ENCODE results near the gene CNGA2.
"Not testable (repeated sequence)": the region's sequence is repeated elsewhere in the genome, so short reads cannot be mapped to it uniquely, and the experiment has no call there.

CNGA2 gene

DNA sequence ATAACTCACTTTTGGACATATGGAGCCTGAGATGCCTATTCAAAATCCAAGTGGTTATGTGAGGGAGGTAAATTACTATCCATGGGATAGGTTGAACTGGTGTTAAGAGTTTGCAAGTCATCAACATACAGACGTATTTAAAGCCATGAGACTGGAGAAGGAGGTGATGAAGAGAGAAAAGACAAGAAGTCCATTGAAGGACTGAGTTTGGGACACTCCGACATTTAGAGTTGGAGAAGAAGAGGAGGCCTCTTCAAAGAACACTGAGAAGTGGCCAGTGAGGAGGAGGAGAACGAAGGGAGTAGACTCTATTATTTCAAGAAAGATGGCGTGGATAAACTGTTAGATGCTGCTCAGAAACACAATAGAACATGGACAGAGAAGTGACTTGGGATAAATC is at the start of gene CNGA2:
CNGA2 (plus strand) TSS at position 301 of the 400 bp plus-strand sequence. CDS start 3,738 bp downstream, outside the sequence.
- DNase-seq = no peak

DNA sequence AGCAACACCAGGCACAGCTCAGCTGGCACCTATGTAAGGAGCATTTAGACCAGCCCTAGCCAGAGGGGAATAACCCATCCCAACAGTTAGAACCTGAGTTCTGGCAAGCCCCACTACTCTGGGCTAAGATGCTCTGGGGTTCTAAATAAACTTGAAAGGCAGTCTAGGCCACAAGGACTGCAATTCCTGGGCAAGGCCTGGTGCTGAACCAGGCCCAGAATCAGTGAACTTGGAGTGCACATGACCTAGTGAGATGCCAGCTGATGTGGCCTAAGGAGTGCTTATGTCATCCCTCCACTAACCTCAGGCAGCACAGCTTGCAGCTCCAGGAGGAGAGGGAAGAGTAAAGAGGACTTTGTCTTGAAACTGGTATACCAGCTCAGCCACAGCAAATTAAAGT is 46.9 kb upstream of the CNGA2 start:
- DNase-seq = no peak

DNA sequence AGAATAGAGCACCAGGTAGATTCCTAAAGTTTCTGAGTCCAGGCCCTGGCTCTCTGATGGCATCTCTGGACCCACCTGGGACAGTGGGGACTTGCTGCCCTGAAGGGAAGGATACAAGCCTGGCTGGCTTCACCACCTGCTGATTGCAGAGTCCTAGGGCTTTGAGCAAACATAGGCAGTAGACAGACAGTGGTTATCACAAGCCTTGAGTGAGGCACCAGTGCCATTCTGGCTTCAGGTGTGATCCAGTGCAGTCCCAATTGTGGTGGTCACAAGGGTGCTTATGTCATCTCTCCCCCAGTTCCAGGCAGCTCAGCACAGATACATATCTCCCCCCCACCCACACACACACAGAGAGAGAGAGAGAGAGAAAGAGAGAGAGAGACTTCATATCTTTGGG is 45.9 kb upstream of the CNGA2 start:
- DNase-seq = no peak

DNA sequence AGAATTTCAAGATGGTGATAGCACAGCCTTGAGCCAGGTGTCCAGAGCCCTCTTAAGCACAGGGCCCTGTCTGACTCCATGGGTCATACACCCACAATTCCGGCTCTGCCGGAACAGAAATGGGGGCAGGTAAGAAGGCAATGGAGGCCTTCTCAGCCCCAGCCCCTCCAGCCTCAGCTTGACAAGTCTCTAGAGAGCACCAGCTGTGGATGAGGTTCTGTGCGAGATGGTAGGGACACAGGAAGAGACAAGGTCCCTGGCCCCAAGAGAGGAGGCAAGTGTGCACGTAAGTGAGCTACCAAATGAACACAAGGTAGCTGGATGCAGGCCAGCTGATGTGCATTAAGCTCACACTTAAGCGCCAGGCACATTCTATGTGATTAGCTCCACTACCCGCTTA is 41.7 kb upstream of the CNGA2 start:
- DNase-seq = no peak

DNA sequence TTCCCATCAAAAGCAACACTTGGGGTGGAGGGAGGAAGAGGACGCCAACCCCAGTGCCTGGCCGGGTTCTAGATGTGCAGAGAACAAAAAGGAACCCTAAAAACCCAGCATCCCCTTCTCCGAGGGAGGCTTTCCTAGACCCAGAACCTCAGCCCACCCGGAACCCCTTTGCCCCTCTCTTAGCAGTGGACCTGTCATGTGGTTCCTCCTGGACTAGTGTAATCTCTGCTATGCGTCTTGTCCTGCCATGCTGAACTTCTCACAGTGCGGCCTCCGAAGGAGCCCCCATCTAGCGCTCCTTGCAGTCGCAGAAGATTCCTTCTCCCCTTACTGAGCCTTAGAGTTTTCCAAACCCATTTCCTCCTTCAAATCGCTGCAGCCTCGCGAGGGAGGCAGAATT is 40.4 kb upstream of the CNGA2 start:
- DNase-seq = no peak

DNA sequence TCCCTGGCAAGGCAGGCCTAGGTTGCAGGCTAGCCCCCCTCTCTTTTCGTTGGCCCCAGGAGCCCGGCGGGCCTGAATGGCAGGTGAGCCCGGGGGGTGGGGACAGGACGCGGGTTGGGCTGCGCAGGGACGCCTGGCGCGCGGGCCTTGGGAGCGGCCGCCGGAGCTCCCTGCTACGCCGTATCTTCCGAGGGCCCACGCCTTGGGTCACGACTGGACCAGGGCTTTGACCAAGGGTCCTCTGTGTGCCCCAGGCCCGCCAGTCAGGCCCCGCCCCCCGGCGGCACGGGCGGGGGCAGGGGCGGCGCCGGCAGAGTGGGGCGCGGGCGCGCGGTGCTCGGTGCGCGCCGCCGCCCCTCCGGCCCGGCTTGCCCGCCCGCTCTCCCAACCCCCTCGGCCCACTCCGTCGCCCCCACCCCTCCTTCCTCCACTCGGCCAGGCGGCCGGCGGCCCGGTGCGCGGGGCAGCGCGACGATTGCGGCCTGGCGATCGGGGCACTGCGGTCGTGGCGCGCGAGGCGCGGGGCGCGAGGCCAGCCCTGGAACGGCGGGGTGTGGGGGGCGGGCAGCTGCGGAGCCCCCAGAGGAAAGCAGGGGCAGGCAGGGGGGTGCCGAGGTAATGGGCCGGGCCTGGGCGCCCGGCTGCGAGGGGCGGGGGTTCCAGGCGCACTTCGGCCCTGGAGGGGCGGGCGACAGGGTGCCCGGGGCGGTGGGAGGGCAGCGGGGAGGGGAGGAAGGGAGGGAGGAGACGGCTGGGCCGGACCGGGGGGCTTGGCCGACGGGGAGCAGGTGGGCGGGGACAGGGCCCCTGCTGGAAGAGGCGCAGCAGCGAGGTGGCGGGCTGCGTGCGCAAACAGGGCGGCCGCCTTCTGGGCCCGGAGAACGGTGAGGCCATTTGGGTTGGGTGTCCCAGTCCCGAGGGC is 39.6 kb upstream of the CNGA2 start, which contains the start of gene PRRG3:
PRRG3 (plus strand) TSS at position 798 of the 922 bp plus-strand sequence. CDS start 3,357 bp downstream, outside the sequence.
- DNase-seq = no peak

DNA sequence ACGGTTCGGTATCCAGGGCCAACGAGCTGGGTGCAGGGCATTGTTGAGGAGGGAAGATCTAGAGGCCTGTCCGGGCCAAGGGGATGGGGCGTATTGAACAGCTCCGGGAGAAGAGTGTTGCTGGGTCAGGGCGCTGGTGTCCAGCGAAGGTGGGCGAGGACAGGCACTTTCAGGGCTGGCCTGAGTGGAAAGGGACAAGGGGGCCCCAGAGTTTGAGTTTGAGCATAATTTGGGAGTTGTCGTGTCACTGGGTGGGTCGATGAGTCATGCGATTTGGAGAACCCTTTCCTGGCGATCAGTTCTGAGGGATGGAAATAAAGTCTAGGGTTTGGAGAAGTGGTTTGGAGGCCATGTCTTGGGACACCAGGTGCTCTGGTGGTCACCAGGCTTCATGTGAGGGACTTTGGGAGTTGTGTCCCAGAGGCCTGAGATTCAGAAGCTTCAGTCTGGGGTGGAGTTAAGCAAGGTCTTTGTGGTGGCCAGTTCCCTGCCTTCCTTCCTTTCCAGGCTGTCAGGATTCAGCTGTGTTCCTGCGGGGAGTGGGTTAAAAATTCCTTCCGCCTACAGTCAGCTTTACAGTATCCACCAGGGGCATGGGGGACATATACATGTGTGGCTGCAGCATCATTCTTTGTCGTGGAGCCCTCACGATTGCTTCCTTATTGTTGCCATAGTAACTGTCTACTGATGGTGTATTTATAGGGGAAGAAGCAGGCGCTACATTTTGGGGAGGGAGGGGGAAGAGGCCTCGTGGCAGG is 38.8 kb upstream of the CNGA2 start:
- DNase-seq = no peak

DNA sequence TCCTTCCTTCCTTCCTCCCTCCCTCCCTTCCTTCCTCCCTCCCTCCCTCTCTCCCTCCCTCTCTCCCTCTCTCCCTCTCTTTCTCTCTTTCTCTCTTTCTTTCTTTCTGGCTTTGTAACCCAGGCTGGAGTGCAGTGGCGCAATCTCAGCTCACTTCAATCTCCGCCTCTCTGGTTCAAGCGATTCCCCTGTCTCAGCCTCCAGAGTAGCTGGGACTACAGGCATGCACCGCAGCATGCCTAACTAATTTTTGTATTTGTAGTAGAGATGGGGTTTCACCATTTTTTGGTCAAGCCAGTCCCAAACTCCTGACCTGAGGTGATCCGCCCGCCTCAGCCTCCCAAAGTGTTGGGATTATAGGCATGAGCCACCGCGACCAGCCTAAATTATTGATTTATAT is 37.5 kb upstream of the CNGA2 start:
- not testable (repeated sequence) for DNase-seq

DNA sequence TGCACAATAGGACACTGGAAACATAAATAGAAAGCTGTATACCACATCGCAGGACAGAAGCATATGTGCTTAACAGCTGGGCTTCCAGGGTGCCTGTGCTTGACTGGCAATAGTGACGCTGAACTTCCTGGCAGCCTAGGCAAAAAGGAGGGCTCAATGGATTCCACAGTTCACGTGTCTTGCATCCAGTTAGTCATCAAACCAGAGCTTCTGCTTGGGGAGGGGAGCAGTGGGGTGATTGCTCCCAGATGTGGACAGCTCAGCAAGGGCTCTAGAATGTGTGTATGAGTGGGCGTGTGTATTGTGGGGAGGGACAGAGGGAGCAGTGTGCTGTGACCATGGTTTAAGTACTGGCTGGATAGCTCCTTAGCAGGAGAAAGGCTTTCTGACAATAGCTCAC is 37.0 kb upstream of the CNGA2 start:
- no peak for DNase-seq

DNA sequence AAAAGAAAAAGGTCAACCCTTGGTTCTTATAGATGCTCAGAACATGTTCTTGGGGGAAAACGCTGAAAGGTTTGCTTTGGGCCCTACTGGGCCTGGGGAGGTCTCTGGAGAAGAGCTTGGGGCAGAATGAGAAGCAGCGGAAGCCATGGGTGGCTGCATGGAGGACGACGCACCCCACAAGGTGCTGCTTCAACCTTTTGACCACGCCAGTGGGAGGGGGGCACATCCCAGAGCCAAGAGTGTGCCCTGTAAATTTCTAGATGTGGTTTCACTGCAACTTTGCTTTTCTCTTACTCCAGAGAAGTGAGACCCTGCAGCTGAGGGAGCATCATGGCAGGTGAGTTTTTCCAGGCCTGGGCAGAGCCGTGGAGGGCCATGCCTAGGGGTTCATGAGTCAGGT is 36.1 kb upstream of the CNGA2 start:
- DNase-seq = no peak

DNA sequence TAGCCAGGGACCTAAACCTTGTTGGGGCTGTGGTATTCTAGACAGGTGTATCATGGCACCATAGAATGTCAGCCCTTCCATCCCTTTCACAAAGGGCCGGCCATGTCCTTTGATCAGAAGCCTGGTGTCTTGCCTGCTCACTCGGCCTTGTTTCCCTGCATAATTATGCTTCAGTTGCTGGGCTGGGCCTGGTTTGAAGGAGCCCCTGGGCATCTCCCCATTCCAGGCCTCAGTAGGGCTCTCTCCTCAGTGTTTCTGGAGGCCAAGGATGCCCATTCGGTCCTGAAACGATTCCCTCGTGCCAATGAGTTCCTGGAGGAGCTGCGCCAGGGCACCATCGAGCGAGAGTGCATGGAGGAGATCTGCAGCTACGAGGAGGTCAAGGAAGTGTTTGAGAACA is 34.8 kb upstream of the CNGA2 start:
- no peak for DNase-seq

DNA sequence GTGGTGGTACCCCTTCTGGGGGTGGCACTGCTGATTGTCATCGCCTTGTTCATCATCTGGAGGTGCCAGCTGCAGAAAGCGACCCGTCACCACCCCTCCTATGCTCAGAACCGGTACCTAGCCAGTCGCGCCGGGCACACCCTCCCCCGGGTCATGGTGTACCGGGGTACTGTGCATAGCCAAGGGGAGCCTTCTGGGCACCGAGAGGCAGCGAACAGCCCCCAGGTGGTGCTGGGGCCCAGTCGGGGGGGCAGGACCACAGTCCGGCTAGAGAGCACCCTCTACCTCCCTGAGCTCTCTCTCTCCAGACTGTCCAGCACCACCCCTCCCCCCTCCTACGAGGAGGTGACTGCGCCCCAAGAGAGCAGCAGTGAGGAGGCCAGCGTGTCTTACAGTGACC is 34.0 kb upstream of the CNGA2 start:
- DNase-seq = no peak

DNA sequence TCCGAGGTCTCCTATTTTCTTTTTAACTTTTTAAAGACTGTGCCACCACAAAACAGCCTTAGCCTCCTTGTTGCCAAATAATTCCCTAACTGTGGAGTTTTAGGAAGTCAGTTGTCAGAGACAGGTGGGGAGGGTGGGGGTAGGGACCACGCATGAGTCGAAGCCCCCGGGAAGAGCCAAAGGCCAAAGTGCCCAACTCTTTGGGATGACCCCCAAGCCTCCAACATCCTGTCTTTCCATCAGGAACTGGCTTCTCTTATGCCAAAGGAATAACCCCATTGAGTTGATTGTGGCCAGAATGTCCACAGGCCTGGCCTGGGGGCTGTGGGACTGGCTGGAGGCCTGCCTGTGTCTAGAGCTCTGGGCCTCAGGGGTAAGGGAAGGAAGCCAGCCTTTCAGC is 33.5 kb upstream of the CNGA2 start:
- DNase-seq = no peak

DNA sequence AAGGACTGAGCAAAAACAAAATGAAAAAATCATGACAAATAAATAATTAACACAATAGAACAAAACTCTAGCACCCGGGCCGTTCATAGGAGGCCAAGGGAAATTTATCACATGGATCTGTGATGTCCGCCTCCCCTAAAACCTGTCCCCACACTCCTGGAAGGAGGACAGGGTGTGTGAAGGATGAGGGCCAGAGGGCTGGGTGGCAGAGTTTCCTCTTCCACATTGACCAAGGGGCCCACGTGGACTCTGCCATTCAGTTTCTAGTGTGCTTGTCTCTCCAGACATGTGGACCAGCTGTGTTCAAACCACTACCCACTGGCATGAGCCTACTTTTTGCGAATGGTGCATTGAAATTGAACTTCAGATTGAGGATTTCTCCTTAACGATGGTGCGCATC is 33.0 kb upstream of the CNGA2 start:
- DNase-seq = no peak

DNA sequence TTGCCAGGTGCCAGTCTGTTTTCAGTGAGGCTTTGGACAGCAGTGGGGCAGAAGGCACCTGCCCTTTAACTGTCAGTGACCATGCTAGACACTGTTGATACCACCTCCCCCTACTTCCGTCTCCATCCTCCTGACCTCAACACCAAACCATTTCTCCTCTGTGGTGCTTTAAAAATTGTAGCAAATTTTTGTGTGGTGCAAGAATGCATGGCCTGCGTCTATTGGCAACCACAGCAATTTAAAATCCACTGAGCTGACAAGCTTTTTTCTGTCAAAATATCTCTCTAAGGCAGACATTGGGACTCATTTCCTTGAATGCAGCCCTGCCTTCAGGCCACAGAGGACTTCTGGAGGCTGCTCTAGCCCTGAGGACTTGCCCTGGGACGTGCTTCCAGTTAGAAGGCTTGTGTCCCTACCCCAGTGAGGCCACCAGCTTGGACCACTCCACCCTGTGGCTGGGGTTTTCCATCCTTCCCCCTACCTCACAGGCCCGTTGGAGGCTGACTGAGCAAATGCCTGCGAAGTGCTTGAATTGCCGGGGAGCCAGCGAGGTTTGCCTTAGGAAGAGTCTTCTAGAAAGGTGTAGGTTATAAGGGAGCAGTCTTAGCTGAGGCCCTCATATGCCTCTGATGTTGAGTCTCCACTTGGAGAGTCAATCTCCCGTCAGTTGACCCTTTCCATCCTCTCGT is 32.4 kb upstream of the CNGA2 start:
- no peak for DNase-seq

DNA sequence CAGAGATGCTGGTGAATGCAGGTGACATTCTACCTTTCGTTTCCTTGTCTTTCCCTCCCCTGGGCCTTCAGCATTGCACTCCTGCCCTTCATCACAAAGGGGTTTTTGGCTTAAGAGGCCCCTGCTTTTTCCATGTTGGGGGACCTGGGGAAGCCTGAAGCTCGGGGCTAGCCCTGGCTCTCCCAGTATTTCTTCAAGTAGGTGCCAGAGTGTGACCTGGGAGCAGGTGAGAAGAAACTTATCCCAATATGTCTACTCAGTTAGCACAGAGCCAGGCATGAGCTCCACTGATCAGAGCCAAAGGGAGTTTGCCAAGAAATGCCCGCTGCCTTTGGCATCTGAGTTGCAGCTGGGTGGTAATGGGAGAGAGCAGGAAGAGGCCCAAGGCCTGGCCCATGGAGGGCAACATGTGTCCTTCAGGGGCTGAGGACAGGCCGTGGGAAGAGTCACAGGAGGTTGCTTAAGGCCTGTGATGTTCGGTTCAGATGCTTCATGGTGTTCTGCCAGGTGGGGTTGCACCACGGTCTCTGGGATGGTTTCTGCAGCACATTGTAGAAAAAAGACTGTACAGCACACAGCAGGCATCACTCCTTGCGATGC is 31.7 kb upstream of the CNGA2 start:
- no peak for DNase-seq

DNA sequence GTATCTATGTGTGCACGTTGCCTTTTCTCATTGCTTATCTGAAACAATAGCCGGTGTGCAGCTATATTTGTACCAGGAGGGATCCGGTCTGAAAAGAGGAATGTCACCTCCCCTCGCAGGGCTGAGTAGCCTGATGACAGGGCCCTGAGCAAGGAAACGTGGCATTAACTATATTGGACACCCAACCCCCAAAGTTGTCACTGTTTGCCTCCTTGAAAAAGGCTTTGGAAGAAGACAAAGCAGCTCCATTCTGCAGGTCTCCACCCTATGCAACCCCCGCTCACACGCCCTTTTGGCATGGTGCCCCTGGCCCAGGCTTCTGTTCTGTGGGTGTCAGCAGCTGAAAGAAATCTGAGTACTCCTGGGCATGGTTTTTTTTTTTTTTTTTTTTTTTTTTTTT is 31.1 kb upstream of the CNGA2 start:
- DNase-seq = peak; percentile 32

DNA sequence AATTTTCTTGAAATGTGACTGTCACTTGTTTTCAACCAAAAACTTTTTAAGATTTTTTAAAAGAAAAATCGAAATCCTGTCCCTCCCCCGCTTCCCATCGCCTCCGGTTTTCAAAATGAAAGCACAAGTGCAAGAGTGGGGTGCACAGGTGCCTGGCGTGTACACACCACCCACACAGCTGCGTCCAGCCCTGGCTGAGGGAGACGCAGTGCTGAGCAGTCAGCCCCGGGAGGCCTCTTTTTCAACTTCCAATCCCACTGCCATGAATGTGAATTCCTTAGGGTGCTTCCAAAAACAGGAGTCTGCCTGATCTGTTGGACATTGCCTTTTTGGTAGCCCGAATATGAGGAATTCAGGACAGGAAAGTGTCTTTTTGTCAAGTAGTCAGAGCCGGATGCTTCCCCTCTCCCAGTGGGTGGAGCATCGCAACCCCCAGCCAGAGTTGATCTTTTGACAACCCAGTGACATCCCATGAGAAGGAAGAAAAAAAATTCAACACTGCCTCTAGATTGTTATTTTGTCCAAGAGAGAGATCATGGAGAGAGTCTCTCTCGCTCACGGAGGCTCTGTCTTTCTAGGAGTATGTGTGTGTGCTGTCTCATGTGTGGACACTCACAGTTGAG is 30.4 kb upstream of the CNGA2 start:
- DNase-seq = no peak

DNA sequence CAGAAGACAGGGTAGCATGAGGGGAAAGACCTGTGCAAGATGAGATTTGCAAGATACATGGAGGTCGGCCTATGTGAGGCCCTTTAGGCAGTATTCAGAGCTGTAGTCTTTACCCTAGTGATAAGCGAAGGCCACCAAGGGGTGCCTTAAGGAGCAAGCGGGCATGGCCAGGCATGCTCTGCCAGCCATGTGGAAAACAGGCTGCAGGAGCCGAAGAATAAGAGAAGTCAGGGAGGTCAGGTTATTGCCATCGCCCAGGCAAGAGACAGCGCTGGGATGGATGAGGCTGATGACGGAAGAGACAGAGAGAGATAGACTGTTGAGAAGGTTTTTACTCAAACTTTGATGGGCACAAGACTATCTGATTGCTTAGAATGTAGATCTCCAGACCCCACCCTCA is 25.7 kb upstream of the CNGA2 start:
- DNase-seq = no peak

DNA sequence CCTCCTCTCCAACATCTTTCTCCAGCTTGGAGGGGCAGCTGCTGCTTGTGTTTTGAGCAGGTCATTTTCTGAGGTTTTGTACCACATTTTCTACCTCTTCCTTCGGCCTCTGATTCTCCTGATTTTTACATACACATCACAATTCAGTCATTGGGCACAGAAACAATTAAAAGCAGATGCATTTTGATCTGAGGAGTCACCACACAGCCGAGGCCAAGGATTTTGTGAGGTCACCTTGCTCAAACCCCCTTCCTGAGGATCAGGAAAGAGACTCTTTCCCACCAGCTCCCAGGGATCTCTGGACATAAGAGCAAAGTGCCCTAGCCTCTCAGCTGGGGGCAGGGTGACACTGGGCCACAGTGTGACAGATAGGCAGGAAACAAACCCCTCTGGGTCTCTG is 24.1 kb upstream of the CNGA2 start:
- DNase-seq = no peak

DNA sequence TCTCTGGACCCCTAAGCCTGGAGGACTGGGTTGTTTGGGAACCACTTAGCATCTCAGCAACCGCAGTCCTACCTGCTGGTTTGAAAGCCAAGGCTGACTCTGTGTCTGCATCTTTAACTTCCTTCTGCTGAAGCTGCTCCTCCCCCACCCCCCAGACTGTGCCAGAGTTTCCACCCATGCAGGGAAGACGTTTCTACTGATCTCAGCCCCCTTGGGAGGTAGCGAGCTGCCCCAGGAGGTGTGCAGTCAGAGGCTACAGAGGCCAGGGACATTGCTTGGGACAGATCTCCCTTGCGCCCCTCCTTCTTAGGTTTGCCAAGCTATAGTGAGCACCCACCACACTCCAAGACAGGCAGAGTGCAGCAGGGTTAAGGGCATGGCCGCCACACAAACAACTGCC is 23.4 kb upstream of the CNGA2 start:
- no peak for DNase-seq

DNA sequence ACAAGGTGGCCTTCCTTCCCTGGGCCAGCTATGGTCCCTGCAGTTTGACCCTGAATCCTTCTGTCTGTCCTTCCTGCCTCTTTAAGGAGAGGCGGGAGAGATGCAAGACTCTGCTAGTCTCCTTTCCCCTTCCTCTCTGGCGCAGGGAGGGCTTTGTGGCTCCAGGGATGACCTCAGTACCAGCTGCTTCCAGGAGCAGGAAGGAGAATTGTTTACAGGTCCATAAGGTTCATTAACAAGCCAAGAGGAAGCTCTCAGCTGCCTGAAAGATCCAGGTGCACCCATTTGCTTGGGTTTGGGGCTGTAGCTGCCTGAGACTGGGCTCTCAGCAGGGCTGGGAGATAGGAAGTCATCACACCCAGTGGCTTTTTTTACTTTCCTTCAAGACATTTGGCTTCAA is 22.8 kb upstream of the CNGA2 start:
- DNase-seq = peak; percentile 71

DNA sequence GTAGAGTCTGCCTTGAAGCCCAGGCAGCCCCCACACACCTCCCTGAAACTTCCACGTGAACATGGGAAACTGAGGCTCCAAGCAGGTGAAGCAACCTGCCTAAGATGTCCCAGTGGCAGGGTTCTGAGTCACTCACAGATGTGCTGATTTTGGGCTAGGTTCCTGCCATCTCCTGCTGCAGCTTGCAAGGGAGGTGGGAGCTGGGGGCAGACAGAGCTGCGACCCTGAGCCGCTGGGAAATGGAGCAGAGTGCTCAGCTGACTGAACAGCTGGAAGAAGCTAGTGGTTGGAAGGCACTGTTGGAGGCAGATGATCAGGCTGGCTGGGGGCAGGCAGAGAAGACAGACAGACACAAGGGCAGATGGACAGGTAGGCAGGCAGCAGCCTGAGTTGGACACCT is 22.3 kb upstream of the CNGA2 start:
- DNase-seq = no peak

Measured in DMS153 (cell line).